ENCODE measurements around the gene ERAP2.
A peak's percentile ranks its signal among the peaks of the same experiment; 100 is the strongest.

Gene ERAP2

DNA sequence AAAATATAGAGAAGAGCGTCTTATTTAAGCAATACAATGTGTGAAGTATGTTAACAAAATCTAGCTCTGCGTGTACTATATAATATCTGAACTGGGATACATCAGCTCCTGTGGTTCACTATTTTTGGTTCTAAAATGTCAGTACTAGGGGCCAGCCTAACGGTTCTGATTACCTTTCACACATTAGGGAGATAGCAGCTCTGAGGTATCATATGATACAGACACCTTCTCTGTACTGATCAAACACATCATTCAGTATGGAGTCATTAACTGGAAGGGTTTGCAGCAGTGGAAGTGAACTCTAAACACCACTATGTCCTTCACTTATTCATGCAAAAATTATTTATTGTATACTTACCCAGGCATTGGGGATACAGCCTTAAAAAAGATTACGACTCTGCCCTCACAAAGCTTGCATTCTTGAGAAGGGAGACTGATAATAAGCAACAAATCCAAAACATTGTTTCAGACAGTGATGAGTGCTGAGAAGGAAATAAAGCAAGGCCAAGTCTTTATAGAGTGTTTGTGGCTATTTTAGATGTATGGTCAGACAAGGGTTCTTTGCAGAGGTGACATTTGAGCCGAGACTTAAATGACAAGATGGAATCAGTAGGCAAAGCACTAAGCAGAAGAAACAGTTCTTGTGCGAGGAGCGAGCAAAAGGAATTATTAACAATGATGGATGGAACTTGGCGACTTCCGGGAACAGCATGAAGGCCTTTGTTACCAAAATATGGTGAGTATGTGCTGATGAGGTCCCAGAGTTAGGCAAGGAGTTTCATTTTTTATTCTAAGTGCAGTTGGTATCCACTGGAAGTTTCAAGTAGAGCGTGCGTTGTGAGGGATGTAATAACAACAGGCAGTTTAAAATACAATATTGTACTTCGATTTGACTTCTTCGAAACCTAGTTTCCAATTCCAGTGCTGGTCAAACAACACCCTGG is 57.7 kb downstream of the ERAP2 start:
- no peak for DNase-seq (ENCODE audit: low read depth)

GRCh38 chr5:96934708-96935558 is 58.6 kb downstream of the ERAP2 start:
- peak; percentile 96 for DNase-seq (ENCODE audit: low read depth)

DNA sequence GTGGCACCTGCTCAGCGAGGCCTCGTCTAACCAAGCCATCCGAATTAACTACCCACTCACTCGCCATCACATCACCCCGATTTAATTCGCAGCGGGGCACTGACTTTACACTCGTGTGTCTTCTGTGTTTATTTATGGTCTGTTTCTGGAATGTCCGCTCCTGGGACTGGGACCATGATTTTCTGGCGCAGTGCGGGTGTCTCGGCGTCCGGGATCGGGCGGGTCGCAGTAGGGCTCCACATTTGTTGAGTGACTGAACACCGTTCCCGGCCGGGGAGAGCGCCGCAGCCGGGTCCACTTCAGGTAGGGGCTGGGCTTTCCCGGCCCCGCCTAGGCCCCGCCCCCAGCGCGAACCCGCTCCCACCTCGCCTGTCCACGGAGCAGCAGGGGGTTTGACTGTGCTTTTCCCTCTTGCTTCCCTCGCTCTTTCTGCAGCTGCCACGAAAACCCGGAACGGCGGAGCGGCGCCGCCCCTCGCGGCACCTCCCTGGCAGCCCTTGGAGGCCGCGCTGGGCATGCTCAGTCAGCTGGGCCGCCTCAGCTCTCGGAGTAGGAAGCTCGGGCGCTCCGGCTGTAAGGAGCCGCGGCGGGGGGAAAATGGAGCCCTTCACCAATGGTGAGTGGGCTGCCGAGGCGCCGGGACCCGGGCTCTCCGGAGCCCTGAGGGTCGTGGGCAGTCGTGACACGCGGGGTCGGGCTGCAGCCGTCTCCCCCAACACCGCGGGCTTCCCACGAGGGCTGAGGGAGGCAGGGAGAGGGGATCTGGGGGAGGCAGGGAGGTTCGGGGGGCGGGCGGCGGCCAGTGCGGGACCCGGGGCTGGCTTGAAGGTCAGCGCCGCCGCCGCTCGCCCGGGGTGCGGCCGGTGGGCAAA is 59.5 kb downstream of the ERAP2 start, which contains the start of gene LNPEP:
TSS of gene LNPEP (plus strand) at position 522 of the 872 bp plus-strand sequence. CDS start at position 598, 76 bp downstream.
- DNase-seq (ENCODE audit: low read depth), result peak; percentile 95

DNA sequence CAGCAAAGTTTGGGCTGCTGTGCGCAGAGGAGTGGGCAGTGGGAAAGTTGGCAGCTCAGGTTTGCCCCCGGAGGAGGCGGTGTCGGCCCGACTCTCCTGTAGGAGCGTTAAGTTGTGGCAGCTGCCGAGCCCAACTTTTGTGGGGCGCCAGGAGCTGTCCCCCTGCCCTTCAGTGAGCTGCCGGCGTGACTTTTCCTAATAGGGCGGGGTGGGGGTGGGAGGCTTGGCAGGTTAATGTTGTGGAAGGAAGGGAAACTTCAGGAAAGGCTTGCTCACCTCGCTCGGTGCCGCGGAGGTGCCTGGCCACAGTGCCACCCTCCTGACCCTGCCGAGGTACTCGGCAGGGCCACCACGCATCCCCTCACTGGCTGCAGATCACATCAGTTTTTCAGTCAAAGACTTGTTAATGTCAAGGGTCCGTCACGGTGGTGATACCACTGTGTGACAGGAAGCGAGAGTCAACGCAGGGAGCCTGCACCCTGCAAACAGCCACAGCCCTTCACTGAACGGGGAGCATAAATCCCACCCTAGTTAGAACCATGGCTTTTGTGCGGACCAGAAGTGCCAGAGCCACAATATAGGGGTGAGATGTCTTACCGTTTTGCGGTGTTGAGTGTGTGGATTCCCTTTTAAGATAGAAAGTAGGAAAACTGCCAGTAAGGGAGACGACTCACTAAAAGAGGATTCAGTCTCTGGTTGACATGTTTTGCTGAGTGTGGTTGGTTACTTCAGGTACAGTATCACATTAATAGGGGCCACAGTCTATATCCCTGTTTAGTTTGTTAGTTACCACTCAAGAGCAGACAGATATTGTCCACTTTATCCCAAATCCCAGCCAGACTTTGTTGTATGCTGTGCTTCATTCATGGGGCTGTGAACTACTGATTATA is 60.4 kb downstream of the ERAP2 start:
- DNase-seq (ENCODE audit: low read depth), result peak; percentile 38

- no peak for DNase-seq (ENCODE audit: low read depth)
Observed at GRCh38 chr5:96940586-96940985, 64.3 kb downstream of the ERAP2 start.

DNA sequence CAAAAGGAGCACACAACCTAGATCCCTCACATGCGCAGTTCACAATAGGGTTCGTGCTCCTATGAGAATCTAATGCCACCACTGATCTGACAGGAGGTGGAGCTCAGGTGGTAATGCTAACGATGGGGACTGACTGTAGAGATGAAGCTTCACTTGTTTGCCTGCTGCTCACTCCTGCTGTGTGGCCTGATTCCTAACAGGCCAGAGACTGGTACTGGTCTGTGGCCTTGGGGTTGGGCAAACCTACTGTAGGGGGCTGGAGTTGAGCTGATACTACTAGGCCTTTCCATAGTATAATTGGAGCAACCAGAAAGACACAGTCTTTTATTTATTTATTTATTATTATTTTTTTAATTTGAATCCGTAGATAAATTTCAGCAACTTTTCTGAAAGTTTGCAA is 64.8 kb downstream of the ERAP2 start:
- DNase-seq (ENCODE audit: low read depth), result no peak

- no peak for DNase-seq (ENCODE audit: low read depth)
Observed at GRCh38 chr5:96942078-96942477, 65.8 kb downstream of the ERAP2 start.

DNA sequence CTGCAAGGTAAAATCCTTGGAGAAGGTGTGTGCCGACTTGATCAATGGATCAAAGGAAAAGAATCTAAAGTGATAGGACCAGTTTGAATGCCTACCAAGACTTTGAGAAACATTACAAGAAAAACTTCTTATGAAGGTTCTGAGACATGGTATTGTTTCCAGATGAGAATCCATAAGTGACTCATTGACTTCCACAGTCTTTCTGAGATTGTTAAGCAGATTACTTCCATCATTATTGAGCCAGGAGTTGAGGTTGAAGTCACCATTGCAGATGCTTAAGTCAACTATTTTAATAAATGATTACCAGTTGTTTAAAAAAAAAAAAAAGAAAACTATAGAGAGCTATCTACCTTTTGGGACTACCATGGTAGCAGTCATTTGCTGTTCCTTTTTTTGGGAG is 66.6 kb downstream of the ERAP2 start:
- no peak for DNase-seq (ENCODE audit: low read depth)

DNA sequence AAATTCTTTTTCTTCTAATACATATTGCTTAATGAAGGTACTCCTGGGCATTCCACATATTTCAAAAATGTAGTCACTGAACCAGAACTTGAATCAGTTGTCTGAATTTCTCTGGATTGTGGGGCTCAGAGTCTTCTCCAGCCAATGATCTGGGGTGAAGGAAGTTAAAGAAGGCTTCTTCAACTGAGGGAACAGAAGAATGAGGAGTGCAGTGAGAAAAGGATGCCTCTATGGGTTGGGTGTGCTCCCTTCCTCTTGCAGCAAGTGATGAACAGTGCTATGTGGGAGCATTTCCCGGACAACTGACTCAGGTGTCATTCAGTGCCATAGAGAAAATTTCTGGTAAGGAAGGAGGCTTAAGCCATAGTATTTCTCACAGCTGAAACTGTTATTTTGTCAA is 67.5 kb downstream of the ERAP2 start:
- DNase-seq (ENCODE audit: low read depth), result no peak

GRCh38 chr5:96945144-96945897 is 69.0 kb downstream of the ERAP2 start:
- no peak for DNase-seq (ENCODE audit: low read depth)

- no peak for DNase-seq (ENCODE audit: low read depth)
Observed at GRCh38 chr5:96946381-96946780, 70.1 kb downstream of the ERAP2 start.

DNA sequence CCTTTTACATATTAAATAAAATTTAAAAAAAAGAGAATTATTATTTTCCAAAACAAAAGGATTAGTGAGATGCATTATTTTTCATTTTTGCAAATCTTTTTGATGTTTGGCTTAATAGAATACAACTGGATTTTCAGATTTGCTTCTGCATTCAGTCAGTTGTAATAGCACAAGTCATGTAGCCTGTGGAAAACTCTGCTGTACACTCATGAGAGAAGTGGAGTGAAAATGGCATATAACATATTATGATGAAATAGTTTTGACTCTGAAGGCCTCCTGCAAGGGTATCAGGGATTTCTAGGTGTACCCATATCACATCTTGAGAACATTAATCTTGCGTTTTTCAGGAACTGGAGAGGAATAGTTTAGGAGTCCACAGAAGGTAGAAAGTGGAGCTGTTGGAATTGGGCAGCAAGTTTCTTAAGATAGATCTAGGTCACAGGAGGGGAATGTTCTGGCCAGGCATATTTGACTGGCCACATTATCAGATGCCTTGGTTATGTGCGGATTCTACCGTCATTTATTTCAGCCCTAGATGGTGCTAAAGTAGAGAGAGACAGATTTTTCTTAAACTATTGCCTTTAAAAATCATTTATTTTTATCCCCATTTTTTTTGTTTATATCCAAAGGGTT is 75.9 kb downstream of the ERAP2 start:
- no peak for DNase-seq (ENCODE audit: low read depth)

DNA sequence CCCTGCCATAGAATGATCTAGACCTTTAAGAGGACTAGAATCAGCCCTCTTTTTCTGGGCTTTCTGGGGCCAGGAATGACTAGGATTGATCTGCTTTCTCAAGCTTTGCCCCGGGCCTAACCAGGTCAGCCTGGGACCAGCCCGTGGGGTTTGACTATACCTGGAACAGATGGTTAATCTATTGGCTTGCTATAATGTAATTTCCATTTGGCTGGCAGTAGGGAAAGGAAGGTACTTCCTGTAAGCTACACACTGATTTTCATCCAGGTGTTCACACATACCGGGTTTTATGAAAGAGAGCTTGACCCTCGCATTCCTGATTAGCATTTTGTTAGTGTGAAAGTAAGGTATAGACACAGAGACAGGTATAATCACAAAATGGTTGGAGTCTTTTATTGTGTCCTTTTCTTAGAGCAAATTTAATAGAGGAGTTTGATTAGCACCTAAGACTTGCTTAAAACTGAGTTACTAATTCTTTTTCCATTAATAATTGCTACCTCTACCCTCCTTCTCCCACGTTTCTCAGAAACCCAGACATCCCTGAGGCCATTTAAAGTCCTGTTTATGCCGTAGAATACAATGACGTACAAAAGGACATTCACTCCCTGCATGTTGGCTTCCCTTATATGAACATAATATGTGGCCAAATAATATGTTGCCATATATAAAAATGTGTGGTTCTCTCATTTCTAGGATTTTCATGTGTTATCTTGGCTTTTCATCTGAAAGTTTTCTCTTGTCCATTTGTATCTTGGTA is 76.9 kb downstream of the ERAP2 start:
- DNase-seq (ENCODE audit: low read depth), result no peak

- DNase-seq (ENCODE audit: low read depth), result no peak
Observed at GRCh38 chr5:96957254-96958049, 81.2 kb downstream of the ERAP2 start.

- DNase-seq (ENCODE audit: low read depth), result no peak
Observed at GRCh38 chr5:96958977-96959376, 82.7 kb downstream of the ERAP2 start.

DNA sequence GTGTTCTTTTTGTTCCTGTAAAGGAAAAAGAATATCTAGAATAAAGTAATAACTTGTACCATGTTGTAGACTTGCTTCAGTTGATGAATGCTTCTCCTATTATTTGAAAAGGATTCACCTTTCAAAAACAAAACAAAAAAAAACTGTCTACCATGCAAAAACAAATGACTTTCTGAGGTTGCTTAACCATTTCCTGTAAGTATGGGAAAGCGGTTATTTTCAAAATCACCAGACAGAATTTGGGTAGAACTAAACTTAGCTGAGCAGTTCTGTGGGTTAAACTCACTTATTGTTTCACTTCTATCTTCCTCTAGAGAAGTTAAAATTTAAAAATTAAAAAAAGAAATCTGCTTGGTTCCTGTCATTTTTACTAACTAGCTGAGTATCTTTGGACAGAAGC is 84.8 kb downstream of the ERAP2 start:
- DNase-seq (ENCODE audit: low read depth), result no peak

DNA sequence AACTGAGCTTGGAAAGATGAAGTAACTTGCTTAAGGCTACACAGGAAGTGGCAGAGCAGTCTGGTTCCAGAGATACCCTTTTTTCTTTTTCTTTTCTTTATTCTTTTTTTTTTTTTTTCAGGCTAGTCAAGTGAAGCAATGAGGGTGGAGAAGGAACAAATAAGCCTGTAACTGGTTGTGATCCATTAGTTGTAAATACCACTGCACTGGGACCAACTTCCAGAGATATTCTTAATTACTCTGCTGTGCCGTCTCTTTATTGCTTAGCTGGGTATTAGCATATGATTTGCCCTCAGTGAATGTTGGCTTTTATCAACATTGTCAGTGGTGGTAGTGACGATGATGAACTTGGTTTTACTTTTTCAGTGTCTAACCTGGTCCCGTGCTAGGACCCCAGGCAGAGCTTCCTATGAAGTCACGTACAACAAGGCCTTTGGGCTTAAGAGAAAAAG is 86.3 kb downstream of the ERAP2 start:
- DNase-seq (ENCODE audit: low read depth), result no peak

DNA sequence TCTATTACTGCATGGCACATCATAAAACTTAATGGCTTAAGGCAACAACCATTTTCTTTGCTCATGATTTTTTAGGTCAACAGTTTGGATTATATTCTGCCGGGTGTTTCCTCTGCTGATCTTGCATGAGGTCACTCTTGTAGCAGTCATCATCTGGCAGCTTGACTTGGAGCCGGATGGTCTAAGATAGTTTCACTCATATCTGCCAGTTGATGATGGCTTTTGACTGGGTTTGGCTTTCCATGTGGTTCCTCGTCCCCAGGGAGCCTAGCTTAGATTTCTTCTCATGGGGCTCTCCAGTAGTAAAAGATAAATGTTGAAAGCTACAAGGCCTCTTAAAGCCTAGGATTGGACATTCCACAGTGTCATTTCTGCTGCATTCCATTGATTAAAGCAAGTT is 87.0 kb downstream of the ERAP2 start:
- no peak for DNase-seq (ENCODE audit: low read depth)

All from activated T-cell treated with anti-CD3 and anti-CD28 coated beads for 48 hours (primary cell).